H9 (cell line): ENCODE data around the gene LSS. TPM values are rescaled to one million over a fixed set of nuclear protein-coding genes. Genes with fewer than 3 reads are reported as not detected.

ENCODE experiments used
- DNase-seq: peaks from one replicate; pipeline ENCODE4 v3.0.0-alpha.2; 2017
- H2AFZ ChIP-seq: one replicate; pipeline ENCODE4 v1.6.1; 2013; ENCODE audit warnings: mild to moderate bottlenecking, low read length, control low read depth, moderate library complexity
- H2AK5ac ChIP-seq: 2 replicates; pipeline ENCODE4 v1.6.1; 2013; ENCODE audit warnings: low read length, control low read depth, mixed read lengths; ENCODE audit not compliant: insufficient read length
- H2BK120ac ChIP-seq: one replicate; pipeline ENCODE4 v1.6.1; 2013; ENCODE audit warnings: low read depth, mild to moderate bottlenecking, low read length, control low read depth, inconsistent platforms; ENCODE audit not compliant: poor library complexity, severe bottlenecking
- H2BK12ac ChIP-seq: 2 replicates; pipeline ENCODE4 v1.6.1; 2013; ENCODE audit warnings: low read length, control low read depth, mixed read lengths, low read depth; ENCODE audit not compliant: insufficient read length
- H2BK15ac ChIP-seq: 2 replicates; pipeline ENCODE4 v1.6.1; 2013; ENCODE audit warnings: low read depth, low read length, control low read depth
- H2BK20ac ChIP-seq: one replicate; pipeline ENCODE4 v1.6.1; 2013; ENCODE audit warnings: low read depth, mild to moderate bottlenecking, low read length, control low read depth, inconsistent platforms; ENCODE audit not compliant: poor library complexity, severe bottlenecking
- H2BK5ac ChIP-seq: 2 replicates; pipeline ENCODE4 v1.6.1; 2013; ENCODE audit warnings: low read length, control low read depth, mixed read lengths; ENCODE audit not compliant: insufficient read length
- H3K14ac ChIP-seq: 2 replicates; pipeline ENCODE4 v1.6.1; 2013; ENCODE audit warnings: low read length, control low read depth; ENCODE audit not compliant: insufficient read depth
- H3K18ac ChIP-seq: 2 replicates; pipeline ENCODE4 v1.6.1; 2013; ENCODE audit warnings: low read depth, mild to moderate bottlenecking, mixed read lengths, low read length, control low read depth; ENCODE audit not compliant: insufficient read length
- H3K23ac ChIP-seq: 2 replicates; pipeline ENCODE4 v1.6.1; 2013; ENCODE audit warnings: low read length, control low read depth, mixed read lengths, low read depth; ENCODE audit not compliant: insufficient read length
- H3K23me2 ChIP-seq: 2 replicates; pipeline ENCODE4 v1.6.1; 2013; ENCODE audit warnings: low read depth, mild to moderate bottlenecking, mixed read lengths, low read length, control low read depth; ENCODE audit not compliant: insufficient read length, poor library complexity, severe bottlenecking
- H3K27ac ChIP-seq: 2 replicates; pipeline ENCODE4 v1.5.1; 2013; ENCODE audit warnings: low read length, control low read depth, mixed read lengths, low read depth; ENCODE audit not compliant: insufficient read length
- H3K27me3 ChIP-seq: 2 replicates; pipeline ENCODE4 v1.6.1; 2013; ENCODE audit warnings: low read length, control low read depth, inconsistent platforms; ENCODE audit not compliant: insufficient read depth
- H3K4ac ChIP-seq: 2 replicates; pipeline ENCODE4 v1.6.1; 2013; ENCODE audit warnings: low read depth, mild to moderate bottlenecking, control low read depth, inconsistent platforms, low read length, moderate library complexity
- H3K4me1 ChIP-seq: 2 replicates; pipeline ENCODE4 v1.6.1; 2013; ENCODE audit warnings: low read length, control low read depth, inconsistent platforms; ENCODE audit not compliant: insufficient read depth
- H3K4me2 ChIP-seq: 2 replicates; pipeline ENCODE4 v1.6.1; 2013; ENCODE audit warnings: low read length, control low read depth, mixed read lengths; ENCODE audit not compliant: insufficient read length, insufficient read depth
- H3K56ac ChIP-seq: 2 replicates; pipeline ENCODE4 v1.6.1; 2013; ENCODE audit warnings: low read depth, mild to moderate bottlenecking, mixed read lengths, low read length, control low read depth; ENCODE audit not compliant: insufficient read length
- H3K79me1 ChIP-seq: 2 replicates; pipeline ENCODE4 v1.6.1; 2013; ENCODE audit warnings: low read depth, mild to moderate bottlenecking, moderate library complexity, low read length, control low read depth, inconsistent platforms; ENCODE audit not compliant: insufficient read depth, poor library complexity, severe bottlenecking
- H3K79me2 ChIP-seq: 2 replicates; pipeline ENCODE4 v1.6.1; 2013; ENCODE audit warnings: low read length, control low read depth, inconsistent platforms; ENCODE audit not compliant: insufficient read depth
- H3K9ac ChIP-seq: 2 replicates; pipeline ENCODE4 v1.6.1; 2013; ENCODE audit warnings: low read length, control low read depth, mixed read lengths; ENCODE audit not compliant: insufficient read length; ENCODE audit errors: extremely low read depth
- H3K9me3 ChIP-seq: one replicate; pipeline ENCODE4 v1.6.1; 2013; ENCODE audit warnings: low read depth, low read length, inconsistent platforms; ENCODE audit not compliant: control insufficient read depth
- H3T11ph ChIP-seq: one replicate; pipeline ENCODE4 v1.6.1; 2013; ENCODE audit warnings: mild to moderate bottlenecking, low read length, control low read depth, inconsistent platforms
- H4K20me1 ChIP-seq: one replicate; pipeline ENCODE4 v1.6.1; 2013; ENCODE audit not compliant: control insufficient read depth, insufficient read length, insufficient read depth
- H4K5ac ChIP-seq: 2 replicates; pipeline ENCODE4 v1.6.1; 2013; ENCODE audit warnings: low read depth, mild to moderate bottlenecking, mixed read lengths, low read length, control low read depth; ENCODE audit not compliant: insufficient read length
- H4K8ac ChIP-seq: replicated peaks from 2 replicates; pipeline ENCODE4 v1.6.1; 2013; ENCODE audit warnings: low read length, control low read depth, mixed read lengths, low read depth; ENCODE audit not compliant: insufficient read length
- H4K91ac ChIP-seq: 2 replicates; pipeline ENCODE4 v1.6.1; 2013; ENCODE audit warnings: low read depth, mild to moderate bottlenecking, moderate library complexity, mixed read lengths, low read length, control low read depth; ENCODE audit not compliant: insufficient read length
- H3K27ac Mint-ChIP-seq, 3 experiments: 2 replicates in 2 of 3; 3 replicates in 1 of 3; pipeline ENCODE4 v1.8.0; 2020 to 2021; ENCODE audit warnings: mixed read lengths in 3 of 3, mild to moderate bottlenecking in 1 of 3, moderate library complexity in 1 of 3
- H3K27me3 Mint-ChIP-seq: 2 replicates; pipeline ENCODE4 v1.8.0; 2021; ENCODE audit warnings: low read depth, mild to moderate bottlenecking, moderate library complexity, mixed read lengths
- H3K36me3 Mint-ChIP-seq, 3 experiments: 2 replicates in 2 of 3; 3 replicates in 1 of 3; pipeline ENCODE4 v1.8.0; 2020 to 2021; ENCODE audit warnings: low read depth in 3 of 3, mixed read lengths in 3 of 3; ENCODE audit not compliant: insufficient read depth in 1 of 3
- H3K4me1 Mint-ChIP-seq, 2 experiments: 2 replicates each; pipeline ENCODE4 v1.8.0; 2020; ENCODE audit warnings: mixed read lengths in 2 of 2
- H3K4me3 Mint-ChIP-seq, 2 experiments: 2 replicates in 1 of 2; 3 replicates in 1 of 2; pipeline ENCODE4 v1.8.0; 2020 to 2021; ENCODE audit warnings: mild to moderate bottlenecking in 2 of 2, mixed read lengths in 2 of 2, moderate library complexity in 1 of 2
- H3K9me3 Mint-ChIP-seq, 2 experiments: 2 replicates in 1 of 2; 3 replicates in 1 of 2; pipeline ENCODE4 v1.8.0; 2020; ENCODE audit warnings: mild to moderate bottlenecking in 2 of 2, mixed read lengths in 2 of 2, moderate library complexity in 1 of 2
- CTCF ChIP-seq: fragments of 200-600 bp; sonication (generic); conservative IDR thresholded peaks from 3 replicates; pipeline ENCODE4 v1.8.0; 2021; ENCODE audit warnings: antibody characterized with exemption, mild to moderate bottlenecking
- WGBS: extraction: QIAGEN DNeasy Blood & Tissue Kit; methylation state at CpG from one replicate; pipeline ENCODE4 v1.1.7; 2013; ENCODE audit warnings: missing lambda C conversion rate, low lambda C conversion rate, mixed read lengths; ENCODE audit not compliant: insufficient read length; ENCODE audit errors: extremely low coverage; 5-methylcytosine and 5-hydroxymethylcytosine counted together
- total RNA-seq: library from RNA; stranded (reverse); gene quantifications from 2 replicates; pipeline ENCODE4 v1.2.1, GENCODE V29; 2021

The LSS gene
- total RNA-seq, 1 experiment from 2014 or later, result 69.2 TPM

DNA sequence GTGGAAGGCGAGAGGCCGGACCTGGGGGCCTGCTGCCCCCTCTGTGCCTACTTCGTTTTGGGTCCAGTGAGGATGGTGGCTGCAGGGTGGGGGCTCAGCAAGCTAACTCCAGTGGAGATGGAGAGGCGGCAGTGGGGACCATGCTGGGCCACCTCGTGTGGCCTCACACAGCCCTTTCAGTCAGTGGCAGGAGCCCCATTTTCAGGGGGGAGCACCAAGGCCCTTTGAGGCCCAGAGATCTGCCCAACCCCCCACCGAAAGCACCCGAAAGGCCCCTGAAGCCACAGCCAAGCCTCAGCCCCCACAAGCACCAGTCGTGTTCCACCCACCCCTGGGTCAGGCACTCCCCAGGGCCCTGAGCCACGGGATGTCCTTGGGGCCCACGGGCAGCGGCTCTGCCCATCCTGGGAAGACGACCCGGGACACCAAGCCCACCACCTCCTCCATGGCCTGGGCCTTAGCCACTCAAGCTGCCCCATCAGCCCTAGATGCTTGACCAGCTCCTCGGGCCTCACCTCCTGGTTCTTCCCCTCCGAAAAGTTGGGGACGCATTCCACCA lies 73.5 kb downstream of the LSS start:
- H3K27me3 Mint-ChIP-seq, result no peaks in the 10 kb centered on the region
- no peak overlapping the region for H4K91ac ChIP-seq
- no peak overlapping the region for H2AFZ ChIP-seq
- no peak overlapping the region for H3K4me3 Mint-ChIP-seq
- H3K23me2 ChIP-seq, result no peaks in the 10 kb centered on the region
- no peak overlapping the region for H2BK15ac ChIP-seq
- H4K5ac ChIP-seq, result no peak overlapping the region
- WGBS, result no CpG with 5 or more reads among the region's 16 CpGs
- H4K8ac ChIP-seq, result no peak overlapping the region
- no peaks in the 10 kb centered on the region for H3K27me3 ChIP-seq
- H3K4me2 ChIP-seq, result no peak overlapping the region
- no peak overlapping the region for H2AK5ac ChIP-seq
- no peaks in the 10 kb centered on the region for H3K79me1 ChIP-seq
- no peak overlapping the region for H3T11ph ChIP-seq
- TF ChIP-seq CTCF, result no peak
- H3K9me3 ChIP-seq, result no peaks in the 10 kb centered on the region
- H2BK5ac ChIP-seq, result no peak overlapping the region
- no peak overlapping the region for H3K23ac ChIP-seq
- no peak overlapping the region for H2BK20ac ChIP-seq
- peak; percentile 24 for DNase-seq
- peaks cover under 1% of the 10 kb centered on the region in 2 experiments; a peak in 2 of 5 replicates for H3K9me3 Mint-ChIP-seq
- H2BK120ac ChIP-seq, result no peak overlapping the region
- H3K4me1 Mint-ChIP-seq, result peaks cover 6 to 11% of the 10 kb centered on the region in 2 experiments
- H2BK12ac ChIP-seq, result no peak overlapping the region
- no peaks in the 10 kb centered on the region for H3K79me2 ChIP-seq
- no peak overlapping the region for H3K27ac ChIP-seq
- no peaks in the 10 kb centered on the region; the same call in 1 of the 2 replicates for H3K4me1 ChIP-seq
- H3K18ac ChIP-seq, result no peak overlapping the region
- no peaks in the 10 kb centered on the region for H4K20me1 ChIP-seq
- H3K27ac Mint-ChIP-seq, result no peak overlapping the region
- peaks cover 2 to 5% (median 3%) of the 10 kb centered on the region in 3 experiments; a peak in 4 of 7 replicates for H3K36me3 Mint-ChIP-seq
- H3K4ac ChIP-seq, result no peak overlapping the region
- no peak overlapping the region for H3K14ac ChIP-seq
- no peak overlapping the region for H3K56ac ChIP-seq
- H3K9ac ChIP-seq, result no peak overlapping the region
